H9 (cell line): ENCODE results near the gene SEPTIN5. TPM values are rescaled to one million over a fixed set of nuclear protein-coding genes. Genes with fewer than 3 reads are reported as not detected.

ENCODE experiments used
- DNase-seq: peaks from one replicate; pipeline ENCODE4 v3.0.0-alpha.2; 2017
- H2AFZ ChIP-seq: one replicate; pipeline ENCODE4 v1.6.1; 2013; ENCODE audit warnings: mild to moderate bottlenecking, low read length, control low read depth, moderate library complexity
- H2AK5ac ChIP-seq: 2 replicates; pipeline ENCODE4 v1.6.1; 2013; ENCODE audit warnings: low read length, control low read depth, mixed read lengths; ENCODE audit not compliant: insufficient read length
- H2BK120ac ChIP-seq: one replicate; pipeline ENCODE4 v1.6.1; 2013; ENCODE audit warnings: low read depth, mild to moderate bottlenecking, low read length, control low read depth, inconsistent platforms; ENCODE audit not compliant: poor library complexity, severe bottlenecking
- H2BK12ac ChIP-seq: 2 replicates; pipeline ENCODE4 v1.6.1; 2013; ENCODE audit warnings: low read length, control low read depth, mixed read lengths, low read depth; ENCODE audit not compliant: insufficient read length
- H2BK15ac ChIP-seq: 2 replicates; pipeline ENCODE4 v1.6.1; 2013; ENCODE audit warnings: low read depth, low read length, control low read depth
- H2BK20ac ChIP-seq: one replicate; pipeline ENCODE4 v1.6.1; 2013; ENCODE audit warnings: low read depth, mild to moderate bottlenecking, low read length, control low read depth, inconsistent platforms; ENCODE audit not compliant: poor library complexity, severe bottlenecking
- H2BK5ac ChIP-seq: 2 replicates; pipeline ENCODE4 v1.6.1; 2013; ENCODE audit warnings: low read length, control low read depth, mixed read lengths; ENCODE audit not compliant: insufficient read length
- H3K14ac ChIP-seq: 2 replicates; pipeline ENCODE4 v1.6.1; 2013; ENCODE audit warnings: low read length, control low read depth; ENCODE audit not compliant: insufficient read depth
- H3K18ac ChIP-seq: 2 replicates; pipeline ENCODE4 v1.6.1; 2013; ENCODE audit warnings: low read depth, mild to moderate bottlenecking, mixed read lengths, low read length, control low read depth; ENCODE audit not compliant: insufficient read length
- H3K23ac ChIP-seq: 2 replicates; pipeline ENCODE4 v1.6.1; 2013; ENCODE audit warnings: low read length, control low read depth, mixed read lengths, low read depth; ENCODE audit not compliant: insufficient read length
- H3K23me2 ChIP-seq: 2 replicates; pipeline ENCODE4 v1.6.1; 2013; ENCODE audit warnings: low read depth, mild to moderate bottlenecking, mixed read lengths, low read length, control low read depth; ENCODE audit not compliant: insufficient read length, poor library complexity, severe bottlenecking
- H3K27ac ChIP-seq: 2 replicates; pipeline ENCODE4 v1.5.1; 2013; ENCODE audit warnings: low read length, control low read depth, mixed read lengths, low read depth; ENCODE audit not compliant: insufficient read length
- H3K27me3 ChIP-seq: 2 replicates; pipeline ENCODE4 v1.6.1; 2013; ENCODE audit warnings: low read length, control low read depth, inconsistent platforms; ENCODE audit not compliant: insufficient read depth
- H3K4ac ChIP-seq: 2 replicates; pipeline ENCODE4 v1.6.1; 2013; ENCODE audit warnings: low read depth, mild to moderate bottlenecking, control low read depth, inconsistent platforms, low read length, moderate library complexity
- H3K4me1 ChIP-seq: 2 replicates; pipeline ENCODE4 v1.6.1; 2013; ENCODE audit warnings: low read length, control low read depth, inconsistent platforms; ENCODE audit not compliant: insufficient read depth
- H3K4me2 ChIP-seq: 2 replicates; pipeline ENCODE4 v1.6.1; 2013; ENCODE audit warnings: low read length, control low read depth, mixed read lengths; ENCODE audit not compliant: insufficient read length, insufficient read depth
- H3K56ac ChIP-seq: 2 replicates; pipeline ENCODE4 v1.6.1; 2013; ENCODE audit warnings: low read depth, mild to moderate bottlenecking, mixed read lengths, low read length, control low read depth; ENCODE audit not compliant: insufficient read length
- H3K79me1 ChIP-seq: 2 replicates; pipeline ENCODE4 v1.6.1; 2013; ENCODE audit warnings: low read depth, mild to moderate bottlenecking, moderate library complexity, low read length, control low read depth, inconsistent platforms; ENCODE audit not compliant: insufficient read depth, poor library complexity, severe bottlenecking
- H3K79me2 ChIP-seq: 2 replicates; pipeline ENCODE4 v1.6.1; 2013; ENCODE audit warnings: low read length, control low read depth, inconsistent platforms; ENCODE audit not compliant: insufficient read depth
- H3K9ac ChIP-seq: 2 replicates; pipeline ENCODE4 v1.6.1; 2013; ENCODE audit warnings: low read length, control low read depth, mixed read lengths; ENCODE audit not compliant: insufficient read length; ENCODE audit errors: extremely low read depth
- H3K9me3 ChIP-seq: one replicate; pipeline ENCODE4 v1.6.1; 2013; ENCODE audit warnings: low read depth, low read length, inconsistent platforms; ENCODE audit not compliant: control insufficient read depth
- H3T11ph ChIP-seq: one replicate; pipeline ENCODE4 v1.6.1; 2013; ENCODE audit warnings: mild to moderate bottlenecking, low read length, control low read depth, inconsistent platforms
- H4K20me1 ChIP-seq: one replicate; pipeline ENCODE4 v1.6.1; 2013; ENCODE audit not compliant: control insufficient read depth, insufficient read length, insufficient read depth
- H4K5ac ChIP-seq: 2 replicates; pipeline ENCODE4 v1.6.1; 2013; ENCODE audit warnings: low read depth, mild to moderate bottlenecking, mixed read lengths, low read length, control low read depth; ENCODE audit not compliant: insufficient read length
- H4K8ac ChIP-seq: replicated peaks from 2 replicates; pipeline ENCODE4 v1.6.1; 2013; ENCODE audit warnings: low read length, control low read depth, mixed read lengths, low read depth; ENCODE audit not compliant: insufficient read length
- H4K91ac ChIP-seq: 2 replicates; pipeline ENCODE4 v1.6.1; 2013; ENCODE audit warnings: low read depth, mild to moderate bottlenecking, moderate library complexity, mixed read lengths, low read length, control low read depth; ENCODE audit not compliant: insufficient read length
- H3K27ac Mint-ChIP-seq, 3 experiments: 2 replicates in 2 of 3; 3 replicates in 1 of 3; pipeline ENCODE4 v1.8.0; 2020 to 2021; ENCODE audit warnings: mixed read lengths in 3 of 3, mild to moderate bottlenecking in 1 of 3, moderate library complexity in 1 of 3
- H3K27me3 Mint-ChIP-seq: 2 replicates; pipeline ENCODE4 v1.8.0; 2021; ENCODE audit warnings: low read depth, mild to moderate bottlenecking, moderate library complexity, mixed read lengths
- H3K36me3 Mint-ChIP-seq, 3 experiments: 2 replicates in 2 of 3; 3 replicates in 1 of 3; pipeline ENCODE4 v1.8.0; 2020 to 2021; ENCODE audit warnings: low read depth in 3 of 3, mixed read lengths in 3 of 3; ENCODE audit not compliant: insufficient read depth in 1 of 3
- H3K4me1 Mint-ChIP-seq, 2 experiments: 2 replicates each; pipeline ENCODE4 v1.8.0; 2020; ENCODE audit warnings: mixed read lengths in 2 of 2
- H3K4me3 Mint-ChIP-seq, 2 experiments: 2 replicates in 1 of 2; 3 replicates in 1 of 2; pipeline ENCODE4 v1.8.0; 2020 to 2021; ENCODE audit warnings: mild to moderate bottlenecking in 2 of 2, mixed read lengths in 2 of 2, moderate library complexity in 1 of 2
- H3K9me3 Mint-ChIP-seq, 2 experiments: 2 replicates in 1 of 2; 3 replicates in 1 of 2; pipeline ENCODE4 v1.8.0; 2020; ENCODE audit warnings: mild to moderate bottlenecking in 2 of 2, mixed read lengths in 2 of 2, moderate library complexity in 1 of 2
- CTCF ChIP-seq: fragments of 200-600 bp; sonication (generic); conservative IDR thresholded peaks from 3 replicates; pipeline ENCODE4 v1.8.0; 2021; ENCODE audit warnings: antibody characterized with exemption, mild to moderate bottlenecking
- WGBS: extraction: QIAGEN DNeasy Blood & Tissue Kit; methylation state at CpG from one replicate; pipeline ENCODE4 v1.1.7; 2013; ENCODE audit warnings: missing lambda C conversion rate, low lambda C conversion rate, mixed read lengths; ENCODE audit not compliant: insufficient read length; ENCODE audit errors: extremely low coverage; 5-methylcytosine and 5-hydroxymethylcytosine counted together
- total RNA-seq: library from RNA; stranded (reverse); gene quantifications from 2 replicates; pipeline ENCODE4 v1.2.1, GENCODE V29; 2021

The SEPTIN5 gene
- total RNA-seq, 1 experiment from 2014 or later = 17.8 TPM

GRCh38 chr22:19723232-19723982 lies 9.1 kb downstream of the SEPTIN5 start, which contains the start of gene GP1BB:
TSS of gene GP1BB (plus strand) at chr22:19723539. CDS start at chr22:19723570, 31 bp downstream.
- no peak within 1 kb of the TSS for H2AFZ ChIP-seq
- no CpG with 5 or more reads among the region's 80 CpGs for WGBS
- H3K14ac ChIP-seq = no peak within 1 kb of the TSS
- no peak within 1 kb of the TSS for H4K8ac ChIP-seq
- Mint-ChIP-seq H3K4me1 (peaks cover 14 to 34% of the 10 kb centered on the region in 2 experiments), H3K9me3 (peaks cover 13 to 25% of the 10 kb centered on the region in 2 experiments; a peak in 4 of 5 replicates), H3K4me3 (peak within 1 kb of the TSS; percentile 54 to 77), H3K36me3 (peaks cover 7 to 16% (median 14%) of the 10 kb centered on the region in 3 experiments; a peak in 6 of 7 replicates), H3K27me3 (peaks cover 89% of the 10 kb centered on the region), H3K27ac (no peak within 1 kb of the TSS)
- H2BK20ac ChIP-seq = no peak within 1 kb of the TSS
- H3K79me2 ChIP-seq = no peaks in the 10 kb centered on the region
- H3K27me3 ChIP-seq = peaks cover 80% of the 10 kb centered on the region; the same call in 1 of the 2 replicates
- H3K27ac ChIP-seq = no peak within 1 kb of the TSS
- H3K4me2 ChIP-seq = peak within 1 kb of the TSS; percentile 54
- H2BK120ac ChIP-seq = no peak within 1 kb of the TSS
- H2BK5ac ChIP-seq = no peak within 1 kb of the TSS
- no peak within 1 kb of the TSS for H3K4ac ChIP-seq
- H4K20me1 ChIP-seq = peaks cover 7% of the 10 kb centered on the region
- no peak within 1 kb of the TSS for H3K23ac ChIP-seq
- H2BK15ac ChIP-seq = no peak within 1 kb of the TSS
- no peak within 1 kb of the TSS for H4K91ac ChIP-seq
- H3K9ac ChIP-seq = no peak within 1 kb of the TSS
- TF ChIP-seq CTCF = 0 out of 3 replicates have a peak, but pooled peaks have one; percentile 31
- no peak within 1 kb of the TSS for H3K56ac ChIP-seq
- peak; percentile 62 for DNase-seq
- no peaks in the 10 kb centered on the region for H3K79me1 ChIP-seq
- H4K5ac ChIP-seq = no peak within 1 kb of the TSS
- no peak within 1 kb of the TSS for H3T11ph ChIP-seq
- no peak within 1 kb of the TSS for H2AK5ac ChIP-seq
- H2BK12ac ChIP-seq = no peak within 1 kb of the TSS
- H3K9me3 ChIP-seq = no peaks in the 10 kb centered on the region
- H3K23me2 ChIP-seq = peaks cover 8% of the 10 kb centered on the region
- no peaks in the 10 kb centered on the region for H3K4me1 ChIP-seq
- no peak within 1 kb of the TSS for H3K18ac ChIP-seq
